AG04450 (cell line): ENCODE data around the gene KCNK10. TPM values are rescaled to one million over a fixed set of nuclear protein-coding genes. Genes with fewer than 3 reads are reported as not detected.

ENCODE experiments used
- CTCF ChIA-PET: fragments of 300-600, 350-600 bp; formaldehyde crosslinking; extraction: SDS; loops from one replicate; lab custom pipeline; 2022; ENCODE audit warnings: antibody characterized with exemption, inconsistent platforms; lab: Charles Lee
- POLR2A ChIA-PET: fragments of 350-600 bp; formaldehyde crosslinking; extraction: SDS; loops from one replicate; lab custom pipeline; 2021; ENCODE audit warnings: antibody characterized with exemption, inconsistent platforms; lab: Yijun Ruan, JAX
- DNase-seq: peaks from one replicate; pipeline ENCODE4 v3.0.0-alpha.2; 2011; ENCODE audit warnings: low read depth, low spot score
- H3K27ac ChIP-seq: one replicate; pipeline ENCODE4 v1.5.1; 2012; ENCODE audit warnings: low read depth, low read length, control low read depth
- H3K27me3 ChIP-seq: one replicate; pipeline ENCODE4 v1.6.0; 2012; ENCODE audit warnings: low read length; ENCODE audit not compliant: control insufficient read depth, insufficient read depth
- H3K4me3 ChIP-seq: 2 replicates; pipeline ENCODE4 v1.5.1; 2011; ENCODE audit warnings: mild to moderate bottlenecking, low read depth, low read length, control low read depth
- H3K9me3 ChIP-seq: 2 replicates; pipeline ENCODE4 v1.5.1; 2012; ENCODE audit warnings: low read length; ENCODE audit not compliant: control insufficient read depth, insufficient read depth
- CTCF ChIP-seq: IDR thresholded peaks from 2 replicates; pipeline ENCODE4 v1.5.1; 2011; ENCODE audit warnings: low read depth, low read length, control low read depth, inconsistent platforms
- polyA plus RNA-seq: library from polyadenylated mRNA; depleted of rRNA; stranded (reverse); fragments of >200 nt; gene quantifications from 2 replicates; pipeline ENCODE4 v1.2.3, GENCODE V29; 2011

The KCNK10 gene
- polyA plus RNA-seq, 1 experiment = not detected

DNA sequence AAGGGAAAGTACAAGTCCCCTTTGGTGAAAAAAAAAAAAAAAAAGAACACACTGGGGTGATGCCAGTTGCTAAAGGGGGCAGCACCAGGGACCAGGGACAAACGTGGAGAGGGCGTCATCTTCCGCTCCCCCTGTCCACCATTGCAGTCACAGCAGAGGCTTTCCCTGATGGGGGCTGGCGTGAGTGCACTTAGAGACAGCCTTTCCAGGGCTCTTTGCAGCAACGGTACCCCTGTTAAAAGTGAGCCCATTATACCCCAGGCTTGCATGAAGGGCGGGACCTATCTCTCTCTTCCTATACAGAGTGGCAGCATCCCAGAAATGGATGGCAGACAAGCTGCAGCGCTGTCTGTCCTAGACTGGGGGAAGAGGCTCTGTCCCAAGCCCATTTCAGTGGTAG is 155.0 kb downstream of the KCNK10 start:
- ChIA-PET POLR2A (no interaction called here), CTCF (interaction anchor here (1.0 to 1.8 kb wide), 11 partner anchors 12 to 231 kb away, joined by 3 to 38 read pairs (median 5); no protein-coding TSS in a partner anchor)
- Histone ChIP-seq H3K27ac (no peak overlapping the region), H3K27me3 (no peaks in the 10 kb centered on the region), H3K9me3 (peaks cover 3% of the 10 kb centered on the region; the same call in 1 of the 2 replicates), H3K4me3 (no peak overlapping the region)
- no peak for TF ChIP-seq CTCF
- DNase-seq = no peak

DNA sequence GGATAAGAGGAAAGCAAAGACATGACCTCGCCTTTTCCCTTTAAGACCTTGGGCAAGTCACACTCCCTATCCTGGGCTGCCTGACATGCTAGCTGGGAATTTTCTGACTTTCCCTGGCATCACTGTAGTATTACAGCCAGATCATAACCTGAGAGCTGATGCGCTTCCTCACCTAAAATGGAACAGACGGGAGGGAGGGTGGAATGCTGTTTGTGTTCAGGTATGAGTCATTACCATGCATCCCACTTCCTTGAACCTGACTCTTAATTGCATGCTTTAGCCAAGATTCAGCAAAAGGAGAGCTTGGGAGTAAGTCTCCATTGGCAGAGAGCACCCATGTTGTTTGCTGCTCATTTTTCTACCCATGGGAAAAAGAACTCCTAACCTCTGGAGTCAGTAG is 156.5 kb downstream of the KCNK10 start:
- no peak overlapping the region for H3K27ac ChIP-seq
- H3K4me3 ChIP-seq = no peak overlapping the region
- no peaks in the 10 kb centered on the region for H3K27me3 ChIP-seq
- no peak for DNase-seq
- POLR2A ChIA-PET = no interaction called here
- TF ChIP-seq CTCF = no peak
- peaks cover 3% of the 10 kb centered on the region; the same call in 1 of the 2 replicates for H3K9me3 ChIP-seq
- CTCF ChIA-PET = no interaction called here

DNA sequence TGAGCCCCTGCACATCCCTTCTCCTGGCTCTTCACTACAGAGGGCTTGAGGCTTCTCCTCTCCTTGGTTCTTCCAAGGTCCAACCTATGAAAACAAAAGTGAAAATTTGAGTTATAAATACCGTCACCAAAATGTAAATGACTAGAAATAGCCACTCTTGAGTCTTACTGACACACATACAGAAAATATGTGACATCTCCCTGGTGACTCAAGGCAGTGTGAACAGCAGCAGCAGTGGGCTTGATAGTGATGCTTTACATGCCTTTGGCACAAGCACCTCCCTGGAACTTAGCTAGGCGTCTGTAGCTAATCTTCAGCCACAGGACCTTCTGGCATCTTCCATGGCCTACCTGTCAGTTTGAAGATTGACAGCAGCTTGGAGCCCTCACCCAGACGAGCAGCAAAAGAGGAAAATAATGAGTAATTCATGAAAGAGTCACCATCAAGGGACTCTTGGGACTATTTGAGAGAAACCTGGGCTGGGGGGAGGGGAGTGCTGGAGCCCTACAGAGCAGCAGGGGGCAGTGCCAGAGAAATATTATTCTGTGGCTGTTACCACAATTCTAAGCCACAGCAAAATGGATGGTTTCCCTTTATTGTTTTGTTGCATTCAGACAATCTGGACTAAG is 158.0 kb downstream of the KCNK10 start:
- Histone ChIP-seq H3K4me3 (no peak overlapping the region), H3K27me3 (no peaks in the 10 kb centered on the region), H3K9me3 (peaks cover 3% of the 10 kb centered on the region; the same call in 1 of the 2 replicates), H3K27ac (no peak overlapping the region)
- TF ChIP-seq CTCF = no peak
- CTCF ChIA-PET = no interaction called here
- POLR2A ChIA-PET = no interaction called here
- no peak for DNase-seq

- ChIA-PET CTCF (interaction anchor here (1.3 kb wide), 1 partner anchor 223 kb away, joined by 3 read pairs; no protein-coding TSS in a partner anchor), POLR2A (no interaction called here)
- Histone ChIP-seq H3K27me3 (no peaks in the 10 kb centered on the region), H3K27ac (peak overlapping the region; percentile 21), H3K9me3 (no peaks in the 10 kb centered on the region), H3K4me3 (no peak overlapping the region)
- no peak for TF ChIP-seq CTCF
- no peak for DNase-seq
Observed at GRCh38 chr14:88163731-88164255, 159.3 kb downstream of the KCNK10 start.

GRCh38 chr14:88156127-88156526 is 166.9 kb downstream of the KCNK10 start:
- TF ChIP-seq CTCF = no peak
- no peaks in the 10 kb centered on the region for H3K9me3 ChIP-seq
- ChIA-PET CTCF (interaction anchor here (1.0 kb wide), 1 partner anchor 13 kb away, joined by 3 read pairs; no protein-coding TSS in a partner anchor), POLR2A (no interaction called here)
- no peaks in the 10 kb centered on the region for H3K27me3 ChIP-seq
- H3K4me3 ChIP-seq = no peak overlapping the region
- DNase-seq = no peak
- no peak overlapping the region for H3K27ac ChIP-seq
